Hepatocyte (in vitro differentiated cells): ENCODE data around the gene CEP170B. TPM values are rescaled to one million over a fixed set of nuclear protein-coding genes. Genes with fewer than 3 reads are reported as not detected.

Source experiments
- DNase-seq: peaks from one replicate; pipeline ENCODE4 v3.0.0-alpha.2; 2016; ENCODE audit warnings: low spot score
- H2AFZ ChIP-seq: fragments of 200-600 bp; sonication (generic); 2 replicates; pipeline ENCODE4 v1.6.0; 2016; ENCODE audit warnings: antibody characterized with exemption, mild to moderate bottlenecking
- H3K27ac ChIP-seq: fragments of 200-600 bp; sonication (generic); 2 replicates; pipeline ENCODE4 v1.5.1; 2016; ENCODE audit warnings: mild to moderate bottlenecking
- H3K27me3 ChIP-seq: fragments of 200-600 bp; sonication (generic); 2 replicates; pipeline ENCODE4 v1.6.1; 2016
- H3K36me3 ChIP-seq: fragments of 200-600 bp; sonication (generic); replicated peaks from 2 replicates; pipeline ENCODE4 v1.5.1; 2016; ENCODE audit warnings: low read depth; ENCODE audit not compliant: insufficient read depth
- H3K4me1 ChIP-seq: fragments of 200-600 bp; sonication (generic); 2 replicates; pipeline ENCODE4 v1.5.1; 2016; ENCODE audit warnings: mild to moderate bottlenecking, moderate library complexity; ENCODE audit not compliant: insufficient read depth
- H3K4me2 ChIP-seq: fragments of 200-600 bp; sonication (generic); 2 replicates; pipeline ENCODE4 v1.6.0; 2016
- H3K4me3 ChIP-seq: fragments of 200-600 bp; sonication (generic); 2 replicates; pipeline ENCODE4 v1.5.1; 2016; ENCODE audit warnings: mild to moderate bottlenecking
- H3K79me2 ChIP-seq: fragments of 200-600 bp; sonication (generic); 2 replicates; pipeline ENCODE4 v1.6.0; 2017; ENCODE audit warnings: mild to moderate bottlenecking
- H3K9me2 ChIP-seq: fragments of 200-600 bp; sonication (generic); replicated peaks from 2 replicates; pipeline ENCODE4 v1.6.0; 2017; ENCODE audit warnings: mild to moderate bottlenecking; ENCODE audit not compliant: insufficient read depth
- H3K9me3 ChIP-seq: fragments of 200-600 bp; sonication (generic); 2 replicates; pipeline ENCODE4 v1.5.1; 2016; ENCODE audit warnings: low read depth, mild to moderate bottlenecking
- H4K20me1 ChIP-seq: fragments of 200-600 bp; sonication (generic); 2 replicates; pipeline ENCODE4 v1.6.0; 2016; ENCODE audit warnings: mild to moderate bottlenecking; ENCODE audit not compliant: insufficient read depth, poor library complexity, severe bottlenecking
- EZH2 ChIP-seq: fragments of 200-600 bp; sonication (generic); IDR thresholded peaks from 2 replicates; pipeline ENCODE4 v1.6.1; 2016; ENCODE audit warnings: antibody characterized with exemption, mild to moderate bottlenecking, borderline replicate concordance
- EZH2phosphoT487 ChIP-seq: fragments of 200-600 bp; sonication (generic); IDR thresholded peaks from one replicate; pipeline ENCODE4 v1.6.1; 2018; ENCODE audit warnings: antibody characterized with exemption, mild to moderate bottlenecking, low read depth, moderate library complexity; ENCODE audit not compliant: unreplicated experiment, severe bottlenecking
- WGBS: methylation state at CpG from one replicate; pipeline ENCODE4 v1.1.6; 2016; ENCODE audit warnings: low lambda C conversion rate; ENCODE audit errors: missing lambda C conversion rate; 5-methylcytosine and 5-hydroxymethylcytosine counted together
- polyA plus RNA-seq: library from polyadenylated mRNA; unstranded; fragments of >200 nt; fragmentation: Nextera tagmentation; extraction: Ambion mirVana; gene quantifications from 2 replicates; pipeline ENCODE4 v1.2.1, GENCODE V29; 2016
- total RNA-seq: library from RNA; depleted of rRNA; stranded (reverse); fragments of >200 nt; gene quantifications from 2 replicates; pipeline ENCODE4 v1.2.3, GENCODE V29; 2014
- TF ChIP-seq, protein P1 (sequence below): fragments of 200-600 bp; sonication (generic); IDR thresholded peaks from 2 replicates; pipeline ENCODE4 v1.5.1; 2016; ENCODE audit warnings: antibody characterized with exemption, mild to moderate bottlenecking; ENCODE audit not compliant: poor library complexity

Gene CEP170B
- total and polyA plus RNA-seq, 2 experiments from 2014 or later = 7.6 to 20.3 TPM

DNA sequence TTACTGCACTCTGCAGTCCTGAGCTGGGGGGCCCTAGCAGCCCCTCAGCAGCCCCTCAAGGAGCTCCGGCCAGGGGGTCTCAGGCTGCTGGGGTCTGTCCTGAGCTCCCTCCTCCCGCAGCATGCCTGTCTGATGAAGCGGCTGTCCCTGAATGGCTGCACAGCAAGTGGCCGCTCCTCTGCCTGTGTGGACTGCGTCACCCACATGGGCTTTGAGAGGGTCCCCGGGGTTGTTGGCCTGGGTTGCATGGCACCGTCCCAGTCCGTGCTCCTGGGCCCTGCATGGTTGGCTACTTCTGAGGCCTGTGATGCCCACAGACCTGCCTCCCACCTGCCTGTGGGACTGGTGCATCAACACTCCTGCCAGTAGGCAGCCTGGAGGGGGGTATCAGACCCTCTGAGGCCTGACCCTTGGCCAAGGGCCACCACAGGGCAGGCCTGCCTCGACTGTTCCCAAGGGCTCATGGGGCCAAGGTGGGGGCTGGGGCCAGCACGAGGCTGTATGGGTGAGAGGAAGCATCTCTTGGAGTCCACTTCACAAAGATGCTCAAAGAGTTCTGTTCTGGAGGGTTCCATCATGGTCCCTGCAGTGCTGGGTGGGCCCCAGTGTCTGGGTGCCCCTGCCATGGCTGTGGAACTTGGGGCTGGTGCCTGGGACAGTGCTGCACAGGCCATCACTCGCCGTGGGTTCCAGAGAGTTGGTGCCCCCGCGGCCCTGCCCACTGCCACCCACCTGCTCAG, 12.2 kb downstream of the CEP170B start:
- H3K9me3 ChIP-seq = no peaks in the 10 kb centered on the region
- peaks cover 14% of the 10 kb centered on the region for H3K79me2 ChIP-seq
- DNase-seq = no peak
- H2AFZ ChIP-seq = no peak overlapping the region
- H3K36me3 ChIP-seq = no peaks in the 10 kb centered on the region
- H3K27ac ChIP-seq = no peak overlapping the region
- no peaks in the 10 kb centered on the region for H3K27me3 ChIP-seq
- H3K4me2 ChIP-seq = no peak overlapping the region
- TF ChIP-seq, protein P1, sequence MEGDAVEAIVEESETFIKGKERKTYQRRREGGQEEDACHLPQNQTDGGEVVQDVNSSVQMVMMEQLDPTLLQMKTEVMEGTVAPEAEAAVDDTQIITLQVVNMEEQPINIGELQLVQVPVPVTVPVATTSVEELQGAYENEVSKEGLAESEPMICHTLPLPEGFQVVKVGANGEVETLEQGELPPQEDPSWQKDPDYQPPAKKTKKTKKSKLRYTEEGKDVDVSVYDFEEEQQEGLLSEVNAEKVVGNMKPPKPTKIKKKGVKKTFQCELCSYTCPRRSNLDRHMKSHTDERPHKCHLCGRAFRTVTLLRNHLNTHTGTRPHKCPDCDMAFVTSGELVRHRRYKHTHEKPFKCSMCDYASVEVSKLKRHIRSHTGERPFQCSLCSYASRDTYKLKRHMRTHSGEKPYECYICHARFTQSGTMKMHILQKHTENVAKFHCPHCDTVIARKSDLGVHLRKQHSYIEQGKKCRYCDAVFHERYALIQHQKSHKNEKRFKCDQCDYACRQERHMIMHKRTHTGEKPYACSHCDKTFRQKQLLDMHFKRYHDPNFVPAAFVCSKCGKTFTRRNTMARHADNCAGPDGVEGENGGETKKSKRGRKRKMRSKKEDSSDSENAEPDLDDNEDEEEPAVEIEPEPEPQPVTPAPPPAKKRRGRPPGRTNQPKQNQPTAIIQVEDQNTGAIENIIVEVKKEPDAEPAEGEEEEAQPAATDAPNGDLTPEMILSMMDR = no peak
- TF ChIP-seq EZH2 (no peak), EZH2phosphoT487 (no peak)
- H3K9me2 ChIP-seq = no peaks in the 10 kb centered on the region
- H3K4me3 ChIP-seq = no peak overlapping the region
- peaks cover 15% of the 10 kb centered on the region for H4K20me1 ChIP-seq
- peaks cover 6% of the 10 kb centered on the region for H3K4me1 ChIP-seq
- 94% methylated on average over 12 of the region's 14 CpGs for whole genome bisulfite sequencing

DNA sequence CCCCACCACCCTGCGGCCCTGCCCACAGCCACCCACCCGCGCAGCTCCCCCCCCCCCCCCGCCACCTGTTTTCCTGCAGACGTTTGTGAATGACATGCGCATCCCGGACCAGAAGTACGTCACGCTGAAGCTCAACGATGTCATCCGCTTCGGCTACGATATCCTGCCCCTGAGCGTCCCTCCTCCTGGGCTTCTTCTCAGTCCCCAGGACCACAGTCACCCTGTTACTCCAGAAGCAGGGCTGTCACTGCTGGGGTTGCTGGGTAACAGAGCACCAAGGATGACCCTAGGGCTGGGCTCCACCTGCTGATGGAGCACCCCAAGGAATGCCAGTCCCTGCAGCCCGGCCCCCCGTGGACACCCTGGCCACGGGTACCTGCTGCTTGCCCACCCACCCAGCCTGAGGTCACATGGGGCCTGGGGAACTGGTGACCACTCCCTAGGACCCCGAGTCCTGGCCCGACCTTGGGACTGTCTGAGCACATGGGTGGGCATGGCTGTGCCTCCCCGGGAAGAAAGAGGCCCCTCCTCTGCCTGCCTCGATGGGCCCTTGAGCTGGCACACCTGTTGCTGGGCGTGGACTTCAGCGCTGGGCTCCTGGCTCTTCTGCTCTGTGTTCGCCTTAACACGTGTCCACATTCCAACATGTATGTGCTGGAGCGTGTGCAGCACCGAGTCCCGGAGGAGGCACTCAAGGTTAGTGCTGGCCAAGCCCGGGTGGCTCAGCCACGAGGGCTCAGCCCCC, 12.9 kb downstream of the CEP170B start:
- Histone ChIP-seq H3K79me2 (peaks cover 9% of the 10 kb centered on the region), H3K4me2 (no peak overlapping the region), H3K9me3 (no peaks in the 10 kb centered on the region), H2AFZ (no peak overlapping the region), H3K27ac (no peak overlapping the region), H4K20me1 (peaks cover 9% of the 10 kb centered on the region), H3K9me2 (no peaks in the 10 kb centered on the region), H3K4me1 (peaks cover 1% of the 10 kb centered on the region), H3K36me3 (no peaks in the 10 kb centered on the region), H3K4me3 (no peak overlapping the region), H3K27me3 (no peaks in the 10 kb centered on the region)
- no peak for DNase-seq
- 76% methylated on average over 29 of the region's 30 CpGs for WGBS
- TF ChIP-seq EZH2 (no peak), EZH2phosphoT487 (no peak)
- TF ChIP-seq, protein P1 = no peak

DNA sequence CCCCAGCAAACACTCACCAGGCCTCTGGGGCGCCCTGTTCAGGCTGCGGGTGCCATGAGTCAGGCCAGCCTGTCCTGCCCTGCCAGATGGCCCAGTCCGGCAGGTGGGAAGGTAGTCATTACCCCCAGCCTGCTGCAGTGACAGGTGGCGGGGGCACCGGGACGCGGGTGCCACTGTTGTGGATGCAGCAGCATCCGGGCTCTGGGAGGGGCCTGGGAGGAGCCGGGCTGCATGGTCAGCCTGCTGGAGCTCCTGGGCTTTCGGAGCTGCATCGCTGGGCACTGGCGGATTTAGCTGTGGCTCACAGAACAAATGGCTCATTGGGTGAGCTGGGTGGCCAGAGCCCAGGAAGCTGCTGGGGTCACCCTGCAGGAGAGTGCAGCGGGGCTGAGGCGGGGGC, 13.5 kb downstream of the CEP170B start:
- H4K20me1 ChIP-seq = peaks cover 8% of the 10 kb centered on the region
- no peaks in the 10 kb centered on the region for H3K9me3 ChIP-seq
- H3K36me3 ChIP-seq = no peaks in the 10 kb centered on the region

More for the DNA sequence above, 13.5 kb downstream of the CEP170B start:
- TF ChIP-seq, protein P1 = no peak
- TF ChIP-seq EZH2phosphoT487 (no peak), EZH2 (no peak)
- Histone ChIP-seq H2AFZ (no peak overlapping the region), H3K79me2 (peaks cover 3% of the 10 kb centered on the region), H3K27ac (no peak overlapping the region), H3K4me1 (no peaks in the 10 kb centered on the region), H3K4me3 (no peak overlapping the region), H3K9me2 (no peaks in the 10 kb centered on the region), H3K27me3 (no peaks in the 10 kb centered on the region), H3K4me2 (no peak overlapping the region)
- whole genome bisulfite sequencing = 91% methylated on average over 14 of the region's 14 CpGs
- DNase-seq = no peak
